ENCODE measurements around the gene PTPRT.

The PTPRT gene

GRCh38 chr20:42775866-42776265 is 413.8 kb downstream of the PTPRT start:
- no peak for DNase-seq

- DNase-seq = no peak
Observed at GRCh38 chr20:42775037-42775436, 414.7 kb downstream of the PTPRT start.

- DNase-seq = no peak
Observed at GRCh38 chr20:42763015-42763414, 426.7 kb downstream of the PTPRT start.

- DNase-seq = no peak
Observed at GRCh38 chr20:42756991-42757390, 432.7 kb downstream of the PTPRT start.

GRCh38 chr20:42754706-42755105 is 435.0 kb downstream of the PTPRT start:
- DNase-seq = no peak

- no peak for DNase-seq
Observed at GRCh38 chr20:42752620-42753019, 437.1 kb downstream of the PTPRT start.

- DNase-seq = no peak
Observed at GRCh38 chr20:42749556-42749955, 440.1 kb downstream of the PTPRT start.

- DNase-seq = no peak
Observed at GRCh38 chr20:42747765-42748411, 441.8 kb downstream of the PTPRT start.

- DNase-seq = no peak
Observed at GRCh38 chr20:42744756-42745465, 444.8 kb downstream of the PTPRT start.

GRCh38 chr20:42742926-42743325 is 446.8 kb downstream of the PTPRT start:
- no peak for DNase-seq

GRCh38 chr20:42741906-42742305 is 447.8 kb downstream of the PTPRT start:
- no peak for DNase-seq

GRCh38 chr20:42740226-42740870 is 449.4 kb downstream of the PTPRT start:
- no peak for DNase-seq

GRCh38 chr20:42739683-42740082 is 450.0 kb downstream of the PTPRT start:
- no peak for DNase-seq

- DNase-seq = no peak
Observed at GRCh38 chr20:42735539-42735938, 454.2 kb downstream of the PTPRT start.

- no peak for DNase-seq
Observed at GRCh38 chr20:42734660-42735368, 454.9 kb downstream of the PTPRT start.

- DNase-seq = no peak
Observed at GRCh38 chr20:42721923-42722322, 467.8 kb downstream of the PTPRT start.

GRCh38 chr20:42714298-42715141 is 475.2 kb downstream of the PTPRT start:
- DNase-seq = no peak

- DNase-seq = no peak
Observed at GRCh38 chr20:42708266-42708665, 481.4 kb downstream of the PTPRT start.

- no peak for DNase-seq
Observed at GRCh38 chr20:42706759-42707158, 482.9 kb downstream of the PTPRT start.

GRCh38 chr20:42705550-42705949 is 484.2 kb downstream of the PTPRT start:
- no peak for DNase-seq

- DNase-seq = no peak
Observed at GRCh38 chr20:42703744-42704143, 486.0 kb downstream of the PTPRT start.

- DNase-seq = no peak
Observed at GRCh38 chr20:42701948-42702347, 487.8 kb downstream of the PTPRT start.

GRCh38 chr20:42700372-42700771 is 489.3 kb downstream of the PTPRT start:
- DNase-seq = no peak
